C4-2B (cell line): ENCODE data around the gene ITSN1.
A peak's percentile ranks its signal among the peaks of the same experiment; 100 is the strongest.

Experiments
- H3K27ac ChIP-seq: fragments of 450-650 bp; 2 replicates; pipeline ENCODE4 v1.5.1; 2017
- CTCF ChIP-seq: fragments of 450-650 bp; conservative IDR thresholded peaks from 2 replicates; pipeline ENCODE4 v1.5.1; 2017; ENCODE audit warnings: mild to moderate bottlenecking
- ZFX ChIP-seq: fragments of 450-650 bp; IDR thresholded peaks from 2 replicates; pipeline ENCODE4 v1.6.1; 2017

Gene ITSN1

GRCh38 chr21:33762803-33763581, 120.7 kb downstream of the ITSN1 start:
- peak overlapping the region; percentile 59 for H3K27ac ChIP-seq
- TF ChIP-seq ZFX (no peak), CTCF (no peak)

GRCh38 chr21:33763582-33763899, 121.2 kb downstream of the ITSN1 start:
- TF ChIP-seq ZFX (no peak), CTCF (no peak)
- H3K27ac ChIP-seq = no peak overlapping the region

GRCh38 chr21:33767236-33767635, 124.9 kb downstream of the ITSN1 start:
- no peak overlapping the region for H3K27ac ChIP-seq
- no peak for TF ChIP-seq CTCF
- TF ChIP-seq ZFX = no peak

GRCh38 chr21:33767960-33768359, 125.7 kb downstream of the ITSN1 start:
- no peak overlapping the region for H3K27ac ChIP-seq
- no peak for TF ChIP-seq CTCF
- no peak for TF ChIP-seq ZFX

GRCh38 chr21:33769057-33769456, 126.8 kb downstream of the ITSN1 start:
- H3K27ac ChIP-seq = no peak overlapping the region
- TF ChIP-seq ZFX = no peak
- TF ChIP-seq CTCF = no peak

- H3K27ac ChIP-seq = no peak overlapping the region
- TF ChIP-seq CTCF (no peak), ZFX (no peak)
Measured at GRCh38 chr21:33770542-33770941, 128.2 kb downstream of the ITSN1 start.

- H3K27ac ChIP-seq = no peak overlapping the region
- TF ChIP-seq ZFX (no peak), CTCF (no peak)
Measured at GRCh38 chr21:33771976-33772375, 129.7 kb downstream of the ITSN1 start.
